ENCODE measurements around the gene SGCD.

SGCD gene

GRCh38 chr5:156735477-156735876 lies 408.5 kb downstream of the SGCD start:
- Histone ChIP-seq H3K27ac (replicated peaks) (no peak overlapping the region), H3K4me3 (replicated peaks; ENCODE audit: insufficient read depth, low read length) (no peak overlapping the region), H3K27me3 (ENCODE audit: insufficient read depth, poor library complexity, severe bottlenecking) (peaks cover 4% of the 10 kb centered on the region)
- no peak for DNase-seq (ENCODE audit: low read depth in 1 of 2, low spot score in 1 of 2)
- TF ChIP-seq, protein P1, sequence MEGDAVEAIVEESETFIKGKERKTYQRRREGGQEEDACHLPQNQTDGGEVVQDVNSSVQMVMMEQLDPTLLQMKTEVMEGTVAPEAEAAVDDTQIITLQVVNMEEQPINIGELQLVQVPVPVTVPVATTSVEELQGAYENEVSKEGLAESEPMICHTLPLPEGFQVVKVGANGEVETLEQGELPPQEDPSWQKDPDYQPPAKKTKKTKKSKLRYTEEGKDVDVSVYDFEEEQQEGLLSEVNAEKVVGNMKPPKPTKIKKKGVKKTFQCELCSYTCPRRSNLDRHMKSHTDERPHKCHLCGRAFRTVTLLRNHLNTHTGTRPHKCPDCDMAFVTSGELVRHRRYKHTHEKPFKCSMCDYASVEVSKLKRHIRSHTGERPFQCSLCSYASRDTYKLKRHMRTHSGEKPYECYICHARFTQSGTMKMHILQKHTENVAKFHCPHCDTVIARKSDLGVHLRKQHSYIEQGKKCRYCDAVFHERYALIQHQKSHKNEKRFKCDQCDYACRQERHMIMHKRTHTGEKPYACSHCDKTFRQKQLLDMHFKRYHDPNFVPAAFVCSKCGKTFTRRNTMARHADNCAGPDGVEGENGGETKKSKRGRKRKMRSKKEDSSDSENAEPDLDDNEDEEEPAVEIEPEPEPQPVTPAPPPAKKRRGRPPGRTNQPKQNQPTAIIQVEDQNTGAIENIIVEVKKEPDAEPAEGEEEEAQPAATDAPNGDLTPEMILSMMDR (IDR thresholded peaks at IDR 0.05; ENCODE audit: insufficient read depth, low read length): no peak
- TF ChIP-seq GABPA (IDR thresholded peaks at IDR 0.05; ENCODE audit: low read depth) (no peak), SPI1 (IDR thresholded peaks at IDR 0.05; ENCODE audit: borderline replicate concordance, low read depth) (no peak), POLR2AphosphoS5 (IDR thresholded peaks at IDR 0.05; ENCODE audit: low read depth) (no peak)
- TF ChIP-seq, protein P2, sequence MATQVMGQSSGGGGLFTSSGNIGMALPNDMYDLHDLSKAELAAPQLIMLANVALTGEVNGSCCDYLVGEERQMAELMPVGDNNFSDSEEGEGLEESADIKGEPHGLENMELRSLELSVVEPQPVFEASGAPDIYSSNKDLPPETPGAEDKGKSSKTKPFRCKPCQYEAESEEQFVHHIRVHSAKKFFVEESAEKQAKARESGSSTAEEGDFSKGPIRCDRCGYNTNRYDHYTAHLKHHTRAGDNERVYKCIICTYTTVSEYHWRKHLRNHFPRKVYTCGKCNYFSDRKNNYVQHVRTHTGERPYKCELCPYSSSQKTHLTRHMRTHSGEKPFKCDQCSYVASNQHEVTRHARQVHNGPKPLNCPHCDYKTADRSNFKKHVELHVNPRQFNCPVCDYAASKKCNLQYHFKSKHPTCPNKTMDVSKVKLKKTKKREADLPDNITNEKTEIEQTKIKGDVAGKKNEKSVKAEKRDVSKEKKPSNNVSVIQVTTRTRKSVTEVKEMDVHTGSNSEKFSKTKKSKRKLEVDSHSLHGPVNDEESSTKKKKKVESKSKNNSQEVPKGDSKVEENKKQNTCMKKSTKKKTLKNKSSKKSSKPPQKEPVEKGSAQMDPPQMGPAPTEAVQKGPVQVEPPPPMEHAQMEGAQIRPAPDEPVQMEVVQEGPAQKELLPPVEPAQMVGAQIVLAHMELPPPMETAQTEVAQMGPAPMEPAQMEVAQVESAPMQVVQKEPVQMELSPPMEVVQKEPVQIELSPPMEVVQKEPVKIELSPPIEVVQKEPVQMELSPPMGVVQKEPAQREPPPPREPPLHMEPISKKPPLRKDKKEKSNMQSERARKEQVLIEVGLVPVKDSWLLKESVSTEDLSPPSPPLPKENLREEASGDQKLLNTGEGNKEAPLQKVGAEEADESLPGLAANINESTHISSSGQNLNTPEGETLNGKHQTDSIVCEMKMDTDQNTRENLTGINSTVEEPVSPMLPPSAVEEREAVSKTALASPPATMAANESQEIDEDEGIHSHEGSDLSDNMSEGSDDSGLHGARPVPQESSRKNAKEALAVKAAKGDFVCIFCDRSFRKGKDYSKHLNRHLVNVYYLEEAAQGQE (IDR thresholded peaks at IDR 0.05; ENCODE audit: insufficient replicate concordance, low read depth): no peak

DNA sequence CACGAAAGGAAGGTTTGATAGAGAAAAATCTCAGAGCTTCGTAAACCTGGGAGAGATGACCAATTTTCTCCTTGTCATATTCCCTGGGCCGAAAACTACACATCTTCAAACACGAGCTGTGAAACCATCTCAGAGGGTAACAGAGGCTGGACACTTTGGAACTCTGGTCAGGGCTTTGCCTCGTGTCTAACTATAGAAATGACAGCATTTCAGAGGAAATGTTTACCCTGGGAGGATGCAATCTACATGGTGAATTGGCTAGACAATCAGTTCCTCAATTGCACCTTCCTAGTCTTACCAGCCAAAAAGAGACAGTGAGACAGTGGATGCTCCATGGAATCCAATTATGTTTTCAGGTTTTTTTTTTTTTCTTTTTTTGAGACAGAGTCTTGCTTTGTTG lies 414.6 kb downstream of the SGCD start:
- Histone ChIP-seq H3K27me3 (ENCODE audit: insufficient read depth, poor library complexity, severe bottlenecking) (no peaks in the 10 kb centered on the region), H3K27ac (replicated peaks) (no peak overlapping the region), H3K4me3 (replicated peaks; ENCODE audit: insufficient read depth, low read length) (no peak overlapping the region)
- DNase-seq (ENCODE audit: low read depth in 1 of 2, low spot score in 1 of 2): no peak
- no peak for TF ChIP-seq GABPA (IDR thresholded peaks at IDR 0.05; ENCODE audit: low read depth)
- no peak for TF ChIP-seq POLR2AphosphoS5 (IDR thresholded peaks at IDR 0.05; ENCODE audit: low read depth)
- TF ChIP-seq, protein P2 (IDR thresholded peaks at IDR 0.05; ENCODE audit: insufficient replicate concordance, low read depth): no peak
- no peak for TF ChIP-seq SPI1 (IDR thresholded peaks at IDR 0.05; ENCODE audit: borderline replicate concordance, low read depth)
- TF ChIP-seq, protein P1 (IDR thresholded peaks at IDR 0.05; ENCODE audit: insufficient read depth, low read length): no peak

DNA sequence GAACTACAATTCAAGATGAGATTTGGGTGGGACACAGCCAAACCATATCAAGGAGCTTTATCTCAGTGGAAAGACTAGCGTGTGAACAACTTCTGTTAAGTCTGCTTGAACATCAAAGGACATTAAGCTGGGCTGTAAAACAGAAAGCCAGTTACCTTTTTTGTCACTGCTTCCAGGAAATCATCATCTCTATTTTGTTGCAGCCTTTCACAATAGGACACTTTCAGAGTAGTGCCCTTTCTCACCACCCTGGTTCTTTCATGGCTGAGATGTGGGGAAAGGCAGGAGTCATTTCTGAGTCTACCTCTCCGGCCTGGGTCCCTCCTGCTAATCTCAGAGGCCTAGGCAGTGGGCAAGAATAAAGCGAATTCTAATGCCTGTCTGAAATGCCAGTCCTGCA lies 426.9 kb downstream of the SGCD start:
- DNase-seq (ENCODE audit: low read depth in 1 of 2, low spot score in 1 of 2): no peak
- no peak overlapping the region for H3K4me3 ChIP-seq (replicated peaks; ENCODE audit: insufficient read depth, low read length)
- no peaks in the 10 kb centered on the region for H3K27me3 ChIP-seq (ENCODE audit: insufficient read depth, poor library complexity, severe bottlenecking)
- no peak overlapping the region for H3K27ac ChIP-seq (replicated peaks)
- TF ChIP-seq, protein P2 (IDR thresholded peaks at IDR 0.05; ENCODE audit: insufficient replicate concordance, low read depth): no peak
- TF ChIP-seq, protein P1 (IDR thresholded peaks at IDR 0.05; ENCODE audit: insufficient read depth, low read length): no peak
- TF ChIP-seq SPI1 (IDR thresholded peaks at IDR 0.05; ENCODE audit: borderline replicate concordance, low read depth) (no peak), GABPA (IDR thresholded peaks at IDR 0.05; ENCODE audit: low read depth) (no peak), POLR2AphosphoS5 (IDR thresholded peaks at IDR 0.05; ENCODE audit: low read depth) (no peak)
